GM12874 (cell line): ENCODE measurements around the gene OR51B4.

Experiments used
- TF ChIP-seq, protein P1 (sequence below): IDR thresholded peaks from 2 replicates; pipeline ENCODE4 v1.5.1; 2011; ENCODE audit warnings: low read depth, mild to moderate bottlenecking, control low read depth, low read length, moderate library complexity; ENCODE audit not compliant: insufficient read depth

OR51B4 gene

DNA sequence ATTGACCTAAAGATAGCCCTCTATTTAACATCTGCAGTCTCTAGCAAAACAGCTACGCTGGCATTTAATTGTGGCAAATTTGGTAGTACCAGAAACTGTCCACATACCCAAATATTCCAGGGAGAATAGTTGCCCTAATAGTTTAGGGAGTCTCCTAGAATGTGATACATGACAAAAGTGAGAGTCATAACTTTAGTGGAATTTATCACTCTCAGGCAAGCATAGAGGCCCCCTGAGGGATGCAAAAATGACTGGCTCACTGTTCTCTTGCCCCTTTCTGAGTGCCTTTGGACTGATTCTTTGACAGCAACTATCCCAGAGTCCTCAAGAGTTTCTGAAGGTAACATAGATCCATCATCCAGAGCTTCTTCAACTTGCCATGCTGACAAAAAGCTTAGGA lies 2.3 kb upstream of the OR51B4 start:
- TF ChIP-seq, protein P1, sequence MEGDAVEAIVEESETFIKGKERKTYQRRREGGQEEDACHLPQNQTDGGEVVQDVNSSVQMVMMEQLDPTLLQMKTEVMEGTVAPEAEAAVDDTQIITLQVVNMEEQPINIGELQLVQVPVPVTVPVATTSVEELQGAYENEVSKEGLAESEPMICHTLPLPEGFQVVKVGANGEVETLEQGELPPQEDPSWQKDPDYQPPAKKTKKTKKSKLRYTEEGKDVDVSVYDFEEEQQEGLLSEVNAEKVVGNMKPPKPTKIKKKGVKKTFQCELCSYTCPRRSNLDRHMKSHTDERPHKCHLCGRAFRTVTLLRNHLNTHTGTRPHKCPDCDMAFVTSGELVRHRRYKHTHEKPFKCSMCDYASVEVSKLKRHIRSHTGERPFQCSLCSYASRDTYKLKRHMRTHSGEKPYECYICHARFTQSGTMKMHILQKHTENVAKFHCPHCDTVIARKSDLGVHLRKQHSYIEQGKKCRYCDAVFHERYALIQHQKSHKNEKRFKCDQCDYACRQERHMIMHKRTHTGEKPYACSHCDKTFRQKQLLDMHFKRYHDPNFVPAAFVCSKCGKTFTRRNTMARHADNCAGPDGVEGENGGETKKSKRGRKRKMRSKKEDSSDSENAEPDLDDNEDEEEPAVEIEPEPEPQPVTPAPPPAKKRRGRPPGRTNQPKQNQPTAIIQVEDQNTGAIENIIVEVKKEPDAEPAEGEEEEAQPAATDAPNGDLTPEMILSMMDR = no peak

DNA sequence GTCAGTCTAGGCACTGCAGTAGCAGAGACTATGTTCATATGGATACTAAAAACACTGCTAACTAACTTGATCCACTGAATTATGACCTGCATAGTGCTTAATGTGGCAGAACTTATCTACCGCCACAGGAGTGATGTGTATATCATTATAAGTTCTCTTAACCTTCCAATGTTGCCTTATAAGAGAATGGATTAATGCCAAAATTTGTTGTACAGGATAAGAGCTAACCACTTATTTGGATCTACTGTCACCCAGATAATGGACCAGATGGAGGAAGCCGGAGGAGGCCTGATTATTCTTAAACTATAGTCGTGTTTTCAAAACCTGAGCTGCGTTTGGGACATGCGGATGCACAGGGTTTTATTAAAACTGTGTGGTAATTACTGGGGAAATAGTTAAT lies 1.9 kb upstream of the OR51B4 start:
- TF ChIP-seq, protein P1 = no peak

DNA sequence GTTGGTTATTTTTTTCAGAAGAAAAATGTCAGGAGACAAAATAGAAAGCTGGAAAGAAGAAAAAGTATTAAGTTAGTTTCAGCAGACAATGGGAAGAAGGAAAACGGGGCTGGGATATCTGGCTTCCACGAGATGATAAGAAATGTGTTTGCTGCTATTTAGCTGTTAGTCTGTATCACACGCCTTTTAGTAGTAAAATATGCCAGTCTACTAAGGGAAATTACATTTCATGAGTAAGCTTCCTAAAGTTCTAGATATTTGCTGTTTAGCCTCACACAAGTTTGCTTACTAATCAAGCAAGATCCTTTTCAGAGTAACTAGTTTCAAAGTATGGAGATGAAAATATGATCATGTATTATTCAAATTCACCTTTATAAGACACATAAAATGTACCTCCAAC lies 1.5 kb downstream of the OR51B4 start:
- TF ChIP-seq, protein P1 = no peak

DNA sequence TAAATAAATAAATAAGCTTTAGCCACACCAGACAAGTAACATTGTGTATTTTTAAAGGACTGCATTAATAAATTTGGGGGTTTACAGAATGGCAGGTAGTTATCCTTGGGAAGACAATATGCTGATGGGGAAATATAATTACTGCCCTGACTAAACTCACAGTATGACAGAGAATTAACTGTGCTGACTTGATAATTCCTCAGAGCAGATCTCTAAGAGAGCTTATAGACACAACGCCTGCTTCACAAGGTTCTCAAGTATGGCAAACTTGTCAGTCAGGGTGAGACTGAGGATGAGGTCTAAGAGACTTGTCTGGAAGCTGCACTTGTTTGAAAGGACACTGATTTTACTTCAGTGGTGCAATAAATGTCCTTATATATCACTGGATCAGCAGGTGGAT lies 3.3 kb downstream of the OR51B4 start:
- TF ChIP-seq, protein P1 = no peak

DNA sequence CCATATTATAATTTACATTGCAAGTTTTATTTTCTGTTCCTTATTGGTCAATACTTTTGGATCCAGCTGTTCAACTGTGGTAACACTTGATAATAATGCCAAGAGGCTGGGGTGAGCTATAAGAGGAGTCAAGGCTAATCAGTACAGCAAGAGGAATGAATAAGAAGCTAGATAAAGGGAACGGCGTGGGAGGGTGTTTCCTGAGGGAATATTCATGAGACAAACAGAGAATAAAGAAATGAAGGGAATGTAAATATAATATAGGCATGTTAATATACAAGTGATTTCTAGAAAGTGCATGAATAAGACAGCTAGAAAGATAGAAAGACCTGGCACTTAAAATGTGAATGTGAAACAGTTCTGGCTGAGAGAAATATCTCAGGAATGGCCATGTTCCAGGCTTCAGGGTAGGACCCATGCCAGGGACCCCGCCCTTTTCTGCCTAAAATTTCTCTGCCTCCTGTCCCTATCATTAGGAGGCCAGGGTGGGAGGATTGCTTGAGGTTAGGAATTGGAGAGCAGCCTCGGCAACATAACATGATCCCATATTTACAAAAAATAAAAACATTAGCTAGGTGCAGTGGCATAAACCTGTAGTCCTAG lies 3.9 kb downstream of the OR51B4 start:
- TF ChIP-seq, protein P1 = no peak

DNA sequence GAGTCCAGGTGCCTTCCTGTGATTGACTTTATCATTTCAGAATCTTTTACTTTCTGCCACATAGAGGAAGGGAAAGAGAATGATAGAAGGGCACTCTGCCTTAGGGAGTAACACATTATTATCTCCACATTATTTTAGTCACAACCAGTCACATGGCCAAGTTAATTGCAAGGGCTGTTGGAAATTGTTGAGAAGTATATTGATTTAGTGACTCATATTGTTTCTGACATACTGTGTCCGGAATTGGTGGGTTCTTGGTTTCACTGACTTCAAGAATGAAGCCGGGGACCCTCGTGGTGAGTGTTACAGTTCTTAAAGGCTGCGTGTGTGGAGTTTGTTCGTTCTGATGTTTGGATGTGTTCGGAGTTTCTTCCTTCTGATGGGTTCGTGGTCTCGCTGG lies 8.7 kb downstream of the OR51B4 start:
- TF ChIP-seq, protein P1 = no peak

DNA sequence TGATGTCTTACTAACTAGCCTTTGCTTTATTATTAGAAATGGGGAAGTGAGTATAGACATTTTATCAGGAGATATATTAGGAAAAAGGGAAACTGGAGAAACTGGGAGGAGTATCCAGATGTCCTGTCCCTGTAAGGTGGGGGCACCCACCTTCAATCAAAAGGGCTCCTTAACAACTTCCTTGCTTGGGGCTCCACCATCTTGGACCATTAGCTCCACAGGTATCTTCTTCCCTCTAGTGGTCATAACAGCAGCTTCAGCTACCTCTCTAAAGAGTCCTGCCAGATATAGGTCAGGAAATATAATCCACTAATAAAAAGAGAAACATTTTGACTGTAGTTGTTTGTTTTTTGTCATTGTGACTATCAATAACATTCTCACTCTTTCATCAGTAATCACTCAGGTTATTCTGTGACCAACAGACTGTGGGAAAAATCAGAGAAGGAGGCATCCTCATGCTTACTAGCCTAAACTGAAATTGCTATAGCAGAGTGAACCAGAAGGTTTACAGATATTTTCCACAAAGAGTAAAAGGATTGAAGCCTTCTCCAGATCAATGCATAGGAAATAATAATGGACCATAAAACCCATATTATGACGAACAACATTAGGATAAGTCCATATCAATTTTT lies 10.4 kb downstream of the OR51B4 start:
- TF ChIP-seq, protein P1 = peak; percentile 68
